DMS114 treated with DMSO at 0.1 percent for 48 hours (cell line): ENCODE data around the gene RGS6.

Source experiments
- DNase-seq: peaks from one replicate; lab custom pipeline; 2025; ENCODE audit not compliant: unreplicated experiment; lab: John Stamatoyannopoulos, UW

Gene RGS6

GRCh38 chr14:72521968-72522741 is 589.9 kb downstream of the RGS6 start:
- no peak for DNase-seq

- DNase-seq = no peak
These were observed 590.6 kb downstream of the RGS6 start for GRCh38 chr14:72522847-72523246.

- DNase-seq = no peak
These were observed 591.4 kb downstream of the RGS6 start for GRCh38 chr14:72523424-72524294.

GRCh38 chr14:72524295-72524629 is 592.0 kb downstream of the RGS6 start:
- no peak for DNase-seq

- no peak for DNase-seq
These were observed 593.1 kb downstream of the RGS6 start for GRCh38 chr14:72525087-72525915.

GRCh38 chr14:72527591-72527990 is 595.4 kb downstream of the RGS6 start:
- DNase-seq = no peak

GRCh38 chr14:72528059-72528862 is 596.0 kb downstream of the RGS6 start:
- no peak for DNase-seq

GRCh38 chr14:72528863-72529175 is 596.6 kb downstream of the RGS6 start:
- no peak for DNase-seq

GRCh38 chr14:72532686-72533454 is 600.6 kb downstream of the RGS6 start:
- DNase-seq = no peak

GRCh38 chr14:72535485-72535884 is 603.3 kb downstream of the RGS6 start:
- no peak for DNase-seq

GRCh38 chr14:72538387-72538786 is 606.2 kb downstream of the RGS6 start:
- DNase-seq = no peak

- DNase-seq = no peak
These were observed 607.6 kb downstream of the RGS6 start for GRCh38 chr14:72539661-72540315.

GRCh38 chr14:72540836-72541235 is 608.6 kb downstream of the RGS6 start:
- no peak for DNase-seq

- no peak for DNase-seq
These were observed 609.3 kb downstream of the RGS6 start for GRCh38 chr14:72541546-72541945.

- no peak for DNase-seq
These were observed 611.1 kb downstream of the RGS6 start for GRCh38 chr14:72543341-72543740.

GRCh38 chr14:72544615-72545387 is 612.6 kb downstream of the RGS6 start:
- DNase-seq = no peak

- DNase-seq = no peak
These were observed 613.4 kb downstream of the RGS6 start for GRCh38 chr14:72545411-72546311.
